Adipocyte (in vitro differentiated cells): ENCODE results near the gene GRIN3A.

ENCODE experiments used
- DNase-seq: peaks from one replicate; pipeline ENCODE4 v3.0.0-alpha.2; 2015; ENCODE audit warnings: low read depth
- H3K27me3 ChIP-seq: replicated peaks from 2 replicates; pipeline ENCODE4 v1.7.0; 2013; ENCODE audit warnings: mild to moderate bottlenecking, low read length, moderate library complexity; ENCODE audit not compliant: control insufficient read depth, insufficient read depth
- H3K36me3 ChIP-seq: 2 replicates; pipeline ENCODE4 v1.7.0; 2013; ENCODE audit warnings: low read length, mild to moderate bottlenecking, moderate library complexity; ENCODE audit not compliant: control insufficient read depth, insufficient read depth, severe bottlenecking
- H3K4me1 ChIP-seq: 2 replicates; pipeline ENCODE4 v1.7.0; 2013; ENCODE audit warnings: mild to moderate bottlenecking, low read length, moderate library complexity; ENCODE audit not compliant: control insufficient read depth, insufficient read depth
- H3K4me3 ChIP-seq: 2 replicates; pipeline ENCODE4 v1.7.0; 2013; ENCODE audit warnings: mild to moderate bottlenecking, low read length, moderate library complexity
- H3K9ac ChIP-seq: 2 replicates; pipeline ENCODE4 v1.7.0; 2013; ENCODE audit warnings: mild to moderate bottlenecking, low read length, moderate library complexity
- H3K9me3 ChIP-seq: 2 replicates; pipeline ENCODE4 v1.7.0; 2013; ENCODE audit warnings: mild to moderate bottlenecking, low read length, moderate library complexity; ENCODE audit not compliant: control insufficient read depth

GRIN3A gene

DNA sequence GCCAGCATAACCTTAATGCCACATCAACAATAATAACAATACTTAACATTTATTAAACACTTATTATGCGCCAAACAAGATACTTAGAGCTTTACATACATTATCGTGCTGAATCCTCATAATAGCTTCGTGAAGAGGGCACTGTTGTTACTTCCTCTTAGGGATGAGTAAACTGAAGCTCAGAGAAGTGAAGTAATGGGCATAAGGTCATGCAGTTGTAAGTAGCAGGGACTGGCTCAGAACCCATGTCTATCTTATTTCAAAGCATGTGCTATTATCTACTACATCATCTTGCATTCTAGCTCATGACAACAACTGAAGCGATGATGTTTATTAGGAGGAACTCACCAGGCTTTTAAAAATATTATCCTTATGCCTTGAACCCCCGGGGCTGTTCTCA lies 108.8 kb downstream of the GRIN3A start:
- Histone ChIP-seq H3K4me3 (no peak overlapping the region), H3K27me3 (peaks cover 6% of the 10 kb centered on the region), H3K9ac (no peak overlapping the region), H3K4me1 (peaks cover 13% of the 10 kb centered on the region), H3K9me3 (no peaks in the 10 kb centered on the region), H3K36me3 (no peaks in the 10 kb centered on the region)
- DNase-seq: no peak

DNA sequence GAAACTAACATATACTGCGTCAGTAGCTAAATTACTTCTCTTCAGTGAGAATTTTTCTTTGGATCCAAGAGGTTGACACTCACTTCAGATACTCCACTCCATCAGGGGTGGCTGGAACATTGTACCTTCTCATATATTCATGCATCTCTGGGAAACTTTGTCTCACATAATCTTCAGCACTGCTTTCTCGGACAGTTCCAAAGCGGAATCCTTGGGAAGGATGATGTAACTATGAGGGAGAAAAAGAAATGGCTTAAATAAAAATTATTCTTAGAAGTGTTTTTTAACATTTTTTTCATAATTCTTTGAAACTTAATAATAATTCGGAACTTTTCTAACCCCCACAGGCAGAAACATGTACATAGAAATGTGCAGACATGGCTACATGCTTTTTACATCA lies 110.3 kb downstream of the GRIN3A start:
- DNase-seq: peak; percentile 23
- Histone ChIP-seq H3K36me3 (no peaks in the 10 kb centered on the region), H3K4me3 (no peak overlapping the region), H3K27me3 (peaks cover 11% of the 10 kb centered on the region), H3K9ac (no peak overlapping the region), H3K9me3 (no peaks in the 10 kb centered on the region), H3K4me1 (peaks cover 13% of the 10 kb centered on the region)

DNA sequence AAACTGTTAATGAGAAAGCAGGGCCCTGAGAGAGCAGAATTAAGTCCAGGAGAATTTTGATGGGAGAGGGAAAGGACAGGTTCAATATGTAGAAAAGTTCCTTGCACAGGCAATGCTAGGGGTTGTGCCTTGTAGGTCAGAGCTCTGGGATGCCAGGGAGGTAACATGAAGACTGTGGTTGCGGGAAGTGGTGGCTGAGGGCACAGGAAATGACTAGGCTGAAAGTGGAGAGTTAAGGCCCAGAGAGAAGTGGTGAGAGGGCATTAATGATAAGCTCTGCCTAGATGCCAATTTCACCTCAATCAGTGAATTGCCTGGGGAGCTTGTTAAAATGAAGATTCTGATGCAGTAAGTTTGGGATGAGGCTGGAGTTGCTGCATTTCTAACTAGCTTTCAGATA lies 112.2 kb downstream of the GRIN3A start:
- no peaks in the 10 kb centered on the region for H3K36me3 ChIP-seq
- H3K9me3 ChIP-seq: no peaks in the 10 kb centered on the region
- no peak for DNase-seq
- H3K4me1 ChIP-seq: peaks cover 13% of the 10 kb centered on the region
- no peak overlapping the region for H3K9ac ChIP-seq
- H3K27me3 ChIP-seq: peaks cover 21% of the 10 kb centered on the region
- no peak overlapping the region for H3K4me3 ChIP-seq

DNA sequence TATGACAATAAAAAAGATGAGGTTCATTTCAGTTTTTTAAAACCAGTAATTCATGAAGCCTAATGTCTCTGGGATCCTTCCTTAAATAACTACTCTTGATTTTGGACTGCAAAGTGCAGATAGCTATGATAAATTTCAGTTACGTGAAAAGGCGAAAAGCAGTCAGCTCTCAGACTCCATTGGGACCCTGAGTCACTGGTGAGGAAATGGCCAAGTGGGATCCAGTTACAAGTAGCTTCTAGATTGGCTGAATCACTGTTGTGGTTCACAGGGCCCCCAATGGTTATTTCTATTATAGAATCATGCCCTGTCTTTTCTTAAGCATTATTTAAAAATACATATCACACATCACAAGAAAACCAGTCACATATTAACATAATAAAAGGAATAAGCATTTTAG lies 112.6 kb downstream of the GRIN3A start:
- DNase-seq: no peak
- H3K9me3 ChIP-seq: no peaks in the 10 kb centered on the region
- H3K9ac ChIP-seq: no peak overlapping the region
- H3K27me3 ChIP-seq: peaks cover 21% of the 10 kb centered on the region
- peaks cover 13% of the 10 kb centered on the region for H3K4me1 ChIP-seq
- H3K36me3 ChIP-seq: no peaks in the 10 kb centered on the region
- H3K4me3 ChIP-seq: no peak overlapping the region

DNA sequence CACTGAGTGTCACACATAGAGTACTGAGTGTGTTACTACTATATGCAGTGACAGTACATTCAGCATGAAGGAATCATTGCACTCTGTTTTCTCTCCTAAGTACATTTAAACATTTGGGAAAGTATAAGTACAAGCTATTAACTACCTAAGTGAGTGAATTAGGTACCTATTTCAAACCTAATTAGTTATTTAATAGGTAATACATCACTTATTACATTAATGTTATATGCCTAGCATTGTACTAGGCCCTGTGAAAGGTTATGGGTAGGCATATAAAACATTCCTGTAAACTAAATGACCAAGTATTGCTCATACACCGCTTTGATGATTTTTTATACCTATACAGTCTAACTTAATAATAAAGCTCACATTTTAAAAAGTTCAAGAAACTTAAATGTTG lies 118.0 kb downstream of the GRIN3A start:
- DNase-seq: no peak
- Histone ChIP-seq H3K9ac (no peak overlapping the region), H3K4me1 (peaks cover 2% of the 10 kb centered on the region), H3K9me3 (no peaks in the 10 kb centered on the region), H3K4me3 (no peak overlapping the region), H3K27me3 (peaks cover 21% of the 10 kb centered on the region), H3K36me3 (no peaks in the 10 kb centered on the region)

DNA sequence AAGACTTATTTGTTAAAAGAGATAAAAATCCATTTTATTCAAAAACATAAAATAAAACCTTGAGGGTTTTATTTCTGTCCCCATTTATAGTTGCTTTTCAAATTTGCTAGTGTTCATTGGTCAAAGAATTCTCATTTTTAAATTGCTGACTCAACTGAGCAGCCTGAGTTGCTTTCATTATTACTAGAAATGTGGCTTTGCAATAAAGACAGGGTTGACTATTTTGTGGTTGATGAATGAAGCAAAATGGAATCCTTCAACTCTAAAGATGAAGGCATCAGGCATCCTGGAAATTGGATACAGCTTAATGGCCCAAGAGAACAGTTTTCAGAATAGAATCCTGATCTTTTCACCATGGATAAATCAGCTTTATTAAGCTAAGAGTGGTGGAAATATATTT lies 119.7 kb downstream of the GRIN3A start:
- H3K4me3 ChIP-seq: no peak overlapping the region
- no peak overlapping the region for H3K9ac ChIP-seq
- peaks cover 21% of the 10 kb centered on the region for H3K27me3 ChIP-seq
- H3K36me3 ChIP-seq: no peaks in the 10 kb centered on the region
- DNase-seq: no peak
- H3K9me3 ChIP-seq: no peaks in the 10 kb centered on the region
- H3K4me1 ChIP-seq: no peaks in the 10 kb centered on the region

DNA sequence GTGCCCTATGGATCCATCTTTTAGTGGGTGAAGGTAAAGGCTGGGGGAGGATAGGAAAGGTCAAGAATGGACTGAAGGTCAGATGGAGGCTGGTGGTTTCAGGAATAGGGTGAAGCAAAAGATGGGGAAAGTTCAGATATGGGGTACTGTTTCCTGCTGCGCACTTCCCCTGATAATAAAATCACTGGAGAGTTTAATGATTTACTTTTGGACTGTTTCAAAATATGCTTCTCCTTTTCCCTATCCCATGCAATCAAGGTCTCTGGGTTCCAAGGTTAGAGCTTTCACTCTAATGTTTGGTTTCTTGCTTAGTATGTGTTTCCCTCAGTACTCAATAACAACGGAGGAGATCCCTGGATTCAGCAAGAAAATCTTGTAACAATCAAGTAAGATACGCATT lies 132.9 kb downstream of the GRIN3A start:
- no peak for DNase-seq
- Histone ChIP-seq H3K9ac (no peak overlapping the region), H3K4me1 (no peaks in the 10 kb centered on the region), H3K36me3 (no peaks in the 10 kb centered on the region), H3K27me3 (peaks cover 24% of the 10 kb centered on the region), H3K4me3 (no peak overlapping the region), H3K9me3 (no peaks in the 10 kb centered on the region)

DNA sequence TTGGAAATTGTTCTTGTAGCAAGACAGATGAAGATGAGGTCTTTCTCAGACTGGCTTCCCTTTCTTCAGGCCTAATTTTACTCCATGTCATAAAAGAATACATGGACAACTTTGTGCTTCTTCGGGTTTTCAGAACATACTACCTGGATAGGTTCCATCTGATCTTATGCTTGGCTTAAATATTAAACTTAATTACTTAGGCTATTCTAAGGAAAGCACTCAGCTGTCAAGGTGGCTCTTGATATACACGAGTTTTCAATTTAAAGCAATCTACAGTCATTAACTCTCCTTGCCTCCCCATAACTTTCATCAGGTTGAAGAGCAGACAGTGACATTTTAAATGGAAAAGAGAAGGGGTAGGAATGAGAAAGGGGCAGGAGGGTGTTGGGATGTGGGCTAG lies 134.2 kb downstream of the GRIN3A start:
- Histone ChIP-seq H3K4me3 (no peak overlapping the region), H3K9me3 (no peaks in the 10 kb centered on the region), H3K36me3 (no peaks in the 10 kb centered on the region), H3K27me3 (peaks cover 35% of the 10 kb centered on the region), H3K4me1 (no peaks in the 10 kb centered on the region), H3K9ac (no peak overlapping the region)
- no peak for DNase-seq

DNA sequence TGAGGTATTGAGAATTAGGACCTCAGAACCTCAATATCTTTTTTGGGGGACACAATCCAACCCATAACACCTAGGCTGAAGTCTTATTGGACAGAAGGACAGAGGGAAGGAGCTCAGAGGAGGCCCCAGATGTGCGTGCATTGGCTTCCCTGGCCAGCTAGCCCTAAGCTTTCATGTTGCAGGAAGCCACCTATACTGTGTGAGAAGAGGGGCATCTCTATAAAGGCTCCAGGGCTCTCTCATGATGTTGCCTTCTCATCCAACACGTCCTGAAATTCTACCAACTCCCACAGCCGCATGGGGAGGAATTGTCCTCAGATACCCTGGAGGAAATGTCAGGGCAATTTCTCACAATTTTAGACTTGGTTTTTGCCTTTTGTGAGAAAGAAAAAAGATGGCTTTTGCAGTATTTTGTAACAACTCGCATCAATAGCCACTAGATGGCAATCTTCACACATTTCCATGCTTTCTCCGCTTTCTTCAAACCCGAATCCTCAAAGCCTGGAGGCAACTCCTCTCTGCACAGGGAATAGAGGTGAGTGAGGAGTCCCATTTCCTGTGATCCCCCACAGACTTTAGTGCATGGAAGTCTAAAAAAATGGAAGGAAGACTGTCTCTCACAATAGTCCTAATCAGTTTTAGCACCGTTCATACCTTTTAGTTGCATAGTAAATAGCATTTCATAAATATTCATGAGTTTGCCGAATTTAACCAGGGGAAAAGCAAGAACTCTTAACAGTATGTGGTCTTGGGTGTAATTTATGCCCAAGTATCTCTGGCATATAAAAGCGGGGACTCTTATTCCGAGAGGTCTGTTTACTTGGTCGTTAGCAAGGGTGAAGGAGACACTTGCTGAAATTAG lies 136.3 kb downstream of the GRIN3A start:
- peaks cover 42% of the 10 kb centered on the region for H3K27me3 ChIP-seq
- peak; percentile 80 for DNase-seq
- no peaks in the 10 kb centered on the region for H3K36me3 ChIP-seq
- no peaks in the 10 kb centered on the region for H3K9me3 ChIP-seq
- no peak overlapping the region for H3K4me3 ChIP-seq
- no peak overlapping the region for H3K9ac ChIP-seq
- no peaks in the 10 kb centered on the region for H3K4me1 ChIP-seq

DNA sequence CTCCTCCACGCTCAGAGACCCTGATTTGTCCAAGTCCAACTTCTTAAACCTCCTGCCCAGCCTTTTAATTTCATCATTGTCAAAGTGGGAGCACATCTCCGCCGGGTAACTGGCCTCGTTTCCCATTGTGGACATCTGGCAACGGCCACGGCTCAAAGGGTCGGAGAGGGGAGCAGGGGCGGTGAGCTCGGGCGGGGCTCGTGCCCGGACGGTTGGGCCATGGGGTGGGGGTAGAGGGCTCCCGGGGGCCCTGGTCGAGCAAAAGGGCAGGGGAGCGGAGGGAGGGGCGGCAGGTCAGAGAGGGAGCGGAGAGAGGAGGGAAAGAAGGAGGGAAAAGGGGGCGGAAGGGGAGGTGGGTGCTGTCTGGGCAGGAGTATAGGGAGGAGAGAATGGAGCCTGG lies 143.7 kb downstream of the GRIN3A start, which contains the start of gene PPP3R2:
TSS of gene PPP3R2 (minus strand) at position 174 of the 400 bp plus-strand sequence. CDS start at position 126, 48 bp downstream.
- Histone ChIP-seq H3K9me3 (no peaks in the 10 kb centered on the region), H3K36me3 (no peaks in the 10 kb centered on the region), H3K9ac (no peak within 1 kb of the TSS), H3K27me3 (peaks cover 31% of the 10 kb centered on the region), H3K4me3 (no peak within 1 kb of the TSS), H3K4me1 (no peaks in the 10 kb centered on the region)
- no peak for DNase-seq

DNA sequence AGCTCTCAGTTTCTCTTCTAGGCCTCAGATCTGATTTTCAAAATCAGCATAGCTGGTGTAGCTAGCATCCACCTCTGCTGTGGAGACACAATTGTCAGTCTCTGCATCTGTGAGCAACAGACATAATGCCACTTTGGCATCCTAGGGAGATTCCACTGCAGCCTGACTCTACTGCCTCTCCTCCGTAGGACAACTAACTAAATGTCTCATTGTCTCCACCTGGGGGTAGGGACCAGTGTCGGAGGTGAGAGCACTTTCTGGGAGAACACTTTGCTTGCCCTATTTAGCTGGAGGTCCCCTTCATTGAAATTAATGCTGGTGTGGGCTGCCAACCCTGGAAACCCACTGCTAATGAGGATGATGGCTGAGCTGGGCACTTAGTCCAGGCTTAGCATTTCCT lies 145.1 kb downstream of the GRIN3A start:
- Histone ChIP-seq H3K4me3 (no peak overlapping the region), H3K4me1 (no peaks in the 10 kb centered on the region), H3K9ac (no peak overlapping the region), H3K27me3 (peaks cover 18% of the 10 kb centered on the region), H3K36me3 (no peaks in the 10 kb centered on the region), H3K9me3 (no peaks in the 10 kb centered on the region)
- DNase-seq: no peak

DNA sequence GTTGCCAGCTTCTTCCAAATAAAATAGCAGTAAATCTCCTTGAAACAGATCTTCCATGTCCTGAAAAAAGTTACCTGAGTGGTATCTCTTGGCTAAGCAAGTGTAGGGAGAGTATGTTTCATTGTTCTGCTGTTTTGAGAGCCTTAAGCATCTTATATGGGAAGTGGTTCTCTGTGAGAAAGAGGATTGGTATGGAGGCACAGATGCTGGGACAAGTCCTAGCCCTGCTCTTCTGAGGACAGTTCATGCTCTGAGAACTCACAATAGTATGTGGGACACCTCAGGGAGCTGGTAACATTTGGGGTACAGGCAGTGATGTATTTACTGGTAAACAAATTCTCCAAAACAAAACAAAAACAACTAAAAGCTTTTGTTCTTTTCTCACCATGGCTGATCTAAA lies 145.7 kb downstream of the GRIN3A start:
- no peak for DNase-seq
- Histone ChIP-seq H3K36me3 (no peaks in the 10 kb centered on the region), H3K9me3 (no peaks in the 10 kb centered on the region), H3K4me1 (no peaks in the 10 kb centered on the region), H3K27me3 (peaks cover 18% of the 10 kb centered on the region), H3K4me3 (no peak overlapping the region), H3K9ac (no peak overlapping the region)
